HCT116 (cell line): ENCODE measurements around the gene TOMM40. TPM values are rescaled to one million over a fixed set of nuclear protein-coding genes. Genes with fewer than 3 reads are reported as not detected.

Experiments
- ATAC-seq: fragments of 200-7000 bp; cut with Tn5 transposase; 2 replicates; pipeline ENCODE4 v1.9.1; 2020; ENCODE audit warnings: mild to moderate bottlenecking, moderate library complexity
- BruUV-seq: library from RNA; stranded (reverse); fragments of 400-500 nt; replicated peaks from 2 replicates; lab custom pipeline; 2021; lab: Mats Ljungman, UMichigan
- CTCF ChIA-PET: fragments of 300-600 bp; sonication (Branson Sonifier 250); formaldehyde crosslinking; loops from one replicate; lab custom pipeline; 2021; ENCODE audit warnings: antibody characterized with exemption; lab: Charles Lee
- POLR2A ChIA-PET: fragments of 300-600, 350-600 bp; sonication (Branson Sonifier 250); formaldehyde crosslinking; loops from one replicate; lab custom pipeline; 2021; ENCODE audit warnings: antibody characterized with exemption; lab: Charles Lee
- RAD21 ChIA-PET, 2 experiments: fragments of 300-600 bp; sonication (Branson Sonifier 250); formaldehyde crosslinking; loops; one replicate each; lab custom pipeline; 2023; ENCODE audit warnings: low total read pairs in 2 of 2; ENCODE audit not compliant: uncharacterized antibody in 2 of 2, unreplicated experiment in 2 of 2, low non-redundant PET in 1 of 2; lab: Charles Lee
- DNase-seq: peaks from one replicate; pipeline ENCODE4 v3.0.0-alpha.2; 2010; ENCODE audit warnings: low read depth, low spot score
- H2AFZ ChIP-seq: fragments of 200-600 bp; shearing (Covaris generic), sonication (generic); 2 replicates; pipeline ENCODE4 v1.6.1; 2017; ENCODE audit warnings: low read depth, mixed run types, mixed read lengths, antibody characterized with exemption, low read length; ENCODE audit not compliant: poor library complexity, severe bottlenecking
- H3K27ac ChIP-seq: 2 replicates; pipeline ENCODE4 v1.5.1; 2012; ENCODE audit warnings: low read depth, low read length
- H3K27me3 ChIP-seq: fragments of 200-600 bp; sonication (generic); 2 replicates; pipeline ENCODE4 v1.6.1; 2016; ENCODE audit warnings: mixed run types, low read length, mixed read lengths; ENCODE audit not compliant: insufficient read depth
- H3K36me3 ChIP-seq, 2 experiments: fragments of 200-500 bp in 1 of 2; fragments of 200-600 bp in 1 of 2; sonication (Bioruptor generic) in 1 of 2; sonication (generic) in 1 of 2; 2 replicates each; pipeline versions ENCODE4 v1.5.1 to v1.6.1; 2014 to 2016; ENCODE audit warnings: low read length in 2 of 2, inconsistent platforms in 1 of 2, mixed read lengths in 1 of 2, mixed run types in 1 of 2; ENCODE audit not compliant: insufficient read depth in 2 of 2, control insufficient read depth in 1 of 2
- H3K4me1 ChIP-seq, 2 experiments: fragments of 200-600 bp in 1 of 2; sonication (generic) in 1 of 2; 2 replicates each; pipeline versions ENCODE4 v1.5.1 to v1.6.1; 2012 to 2017; ENCODE audit warnings: low read length in 2 of 2, inconsistent platforms in 1 of 2, mild to moderate bottlenecking in 1 of 2, mixed read lengths in 1 of 2, mixed run types in 1 of 2, moderate library complexity in 1 of 2; ENCODE audit not compliant: insufficient read depth in 2 of 2, control insufficient read depth in 1 of 2
- H3K4me2 ChIP-seq: fragments of 200-600 bp; sonication (generic); 2 replicates; pipeline ENCODE4 v1.6.1; 2017; ENCODE audit warnings: mixed run types, low read length, mixed read lengths
- H3K4me3 ChIP-seq, 2 experiments: fragments of 200-600 bp in 1 of 2; sonication (generic) in 1 of 2; replicated peaks in 1 of 2; 2 replicates each; pipeline ENCODE4 v1.5.1; 2011 to 2016; ENCODE audit warnings: low read length in 2 of 2, control low read depth in 1 of 2, low read depth in 1 of 2, mild to moderate bottlenecking in 1 of 2, mixed read lengths in 1 of 2, mixed run types in 1 of 2
- H3K79me2 ChIP-seq: fragments of 200-600 bp; sonication (generic); 2 replicates; pipeline ENCODE4 v1.6.1; 2017; ENCODE audit warnings: mild to moderate bottlenecking, mixed run types, low read length, moderate library complexity, mixed read lengths; ENCODE audit not compliant: insufficient read depth
- H3K9ac ChIP-seq: fragments of 200-600 bp; sonication (generic); 2 replicates; pipeline ENCODE4 v1.6.1; 2016; ENCODE audit warnings: low read length, mixed read lengths
- H3K9me2 ChIP-seq: fragments of 200-600 bp; sonication (generic), shearing (Covaris generic); 2 replicates; pipeline ENCODE4 v1.6.1; 2017; ENCODE audit warnings: mixed run types, mild to moderate bottlenecking, moderate library complexity; ENCODE audit not compliant: insufficient read depth
- H3K9me3 ChIP-seq, 2 experiments: fragments of 200-500 bp in 1 of 2; fragments of 200-600 bp in 1 of 2; sonication (Bioruptor generic) in 1 of 2; sonication (generic) in 1 of 2; 2 replicates each; pipeline ENCODE4 v1.6.1; 2014 to 2017; ENCODE audit warnings: low read length in 2 of 2, mixed read lengths in 2 of 2, inconsistent platforms in 1 of 2, low read depth in 1 of 2, mild to moderate bottlenecking in 1 of 2, mixed run types in 1 of 2, moderate library complexity in 1 of 2; ENCODE audit not compliant: control insufficient read depth in 1 of 2, insufficient read depth in 1 of 2
- H4K20me1 ChIP-seq: fragments of 200-600 bp; sonication (generic), shearing (Covaris generic); 2 replicates; pipeline ENCODE4 v1.6.1; 2017; ENCODE audit warnings: mixed run types, mild to moderate bottlenecking, moderate library complexity; ENCODE audit not compliant: insufficient read depth
- CBX3 ChIP-seq: IDR thresholded peaks from 2 replicates; pipeline ENCODE4 v1.6.1; 2012; ENCODE audit warnings: low read depth
- CEBPB ChIP-seq: IDR thresholded peaks from 2 replicates; pipeline ENCODE4 v1.6.1; 2012; ENCODE audit warnings: low read depth
- EGR1 ChIP-seq: IDR thresholded peaks from 2 replicates; pipeline ENCODE4 v1.6.1; 2012; ENCODE audit warnings: low read depth
- ELF1 ChIP-seq: IDR thresholded peaks from 2 replicates; pipeline ENCODE4 v1.6.1; 2012; ENCODE audit warnings: low read depth, borderline replicate concordance
- EZH2 ChIP-seq: fragments of 200-600 bp; sonication (generic); IDR thresholded peaks from 2 replicates; pipeline ENCODE4 v1.6.1; 2017; ENCODE audit warnings: antibody characterized with exemption, mixed run types
- RAD21 ChIP-seq: IDR thresholded peaks from 2 replicates; pipeline ENCODE4 v1.6.1; 2012; ENCODE audit warnings: low read depth, mild to moderate bottlenecking
- REST ChIP-seq: IDR thresholded peaks from 2 replicates; pipeline ENCODE4 v1.6.1; 2012; ENCODE audit warnings: low read depth
- SRF ChIP-seq: IDR thresholded peaks from 2 replicates; pipeline ENCODE4 v1.6.1; 2012; ENCODE audit warnings: low read depth
- TCF7L2 ChIP-seq: IDR thresholded peaks from 2 replicates; pipeline ENCODE4 v1.7.0; 2011; ENCODE audit warnings: borderline replicate concordance, inconsistent platforms; ENCODE audit not compliant: insufficient read depth, insufficient read length; ENCODE audit errors: extremely low read depth
- ZFX ChIP-seq: fragments of 450-650 bp; IDR thresholded peaks from 2 replicates; pipeline ENCODE4 v1.6.1; 2017
- ZNF274 ChIP-seq: fragments of 200-500 bp; sonication (Bioruptor generic); IDR thresholded peaks from 2 replicates; pipeline ENCODE4 v1.6.1; 2014; ENCODE audit warnings: mild to moderate bottlenecking, low read depth, low read length, inconsistent platforms
- intact Hi-C: fragments of 100-400 bp; cut with micrococcal nuclease; formaldehyde crosslinking; loops from 2 replicates; pipeline ENCODE4 v1.10.0; 2022
- total RNA-seq: library from RNA; stranded (reverse); gene quantifications from one replicate; pipeline ENCODE4 v1.2.1, GENCODE V29; 2021; ENCODE audit not compliant: unreplicated experiment

Gene TOMM40
- total RNA-seq, 1 experiment from 2014 or later = 178 TPM

DNA sequence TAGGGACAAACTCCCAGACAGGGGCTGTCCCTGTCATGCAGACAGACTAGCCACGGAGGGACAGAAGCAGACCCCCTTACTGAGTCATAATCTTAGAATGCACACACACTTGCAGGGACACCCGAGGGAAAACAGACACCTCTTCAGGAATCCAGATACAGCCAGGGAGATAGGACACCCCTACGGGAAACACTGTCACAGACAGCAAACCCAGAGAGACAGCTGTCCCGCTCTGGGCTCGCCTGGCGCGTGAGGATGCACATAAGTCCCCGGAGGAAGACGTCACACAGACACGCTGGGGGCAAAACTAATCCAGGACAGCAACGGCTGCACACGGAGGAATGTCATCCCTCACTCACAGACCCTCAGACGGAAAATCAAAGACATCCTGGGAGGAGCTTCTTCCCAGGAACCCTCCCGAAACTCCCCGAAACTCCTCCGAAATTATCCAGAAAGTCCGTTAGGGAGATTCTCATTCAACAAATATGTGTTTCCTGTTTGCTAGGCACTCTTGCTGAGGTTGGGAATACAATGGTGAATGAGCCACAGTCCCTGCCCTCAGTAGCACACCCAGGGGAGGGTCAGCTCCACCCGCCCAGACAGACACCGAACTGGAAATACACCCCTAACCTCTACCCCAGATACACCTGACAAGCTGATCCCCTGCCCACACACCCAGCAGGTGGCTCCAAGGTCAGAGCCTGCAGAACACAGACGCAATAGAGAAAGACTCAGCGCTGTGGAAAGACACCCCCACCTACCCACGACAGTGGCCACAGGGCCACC lies 15.2 kb upstream of the TOMM40 start:
- ChIA-PET RAD21 (interaction anchor here in 1 of 2 experiments (0.6 kb wide), 1 partner anchor 54 kb away, joined by 3 read pairs; no protein-coding TSS in a partner anchor), POLR2A (no interaction called here), CTCF (no interaction called here)
- Histone ChIP-seq H3K9ac (no peak overlapping the region), H3K79me2 (no peaks in the 10 kb centered on the region), H3K27ac (no peak overlapping the region), H3K9me3 (no peaks in the 10 kb centered on the region), H3K27me3 (no peaks in the 10 kb centered on the region), H3K9me2 (no peaks in the 10 kb centered on the region), H3K4me3 (no peak overlapping the region), H3K4me1 (no peaks in the 10 kb centered on the region), H3K36me3 (peaks cover 37 to 38% of the 10 kb centered on the region in 2 experiments), H4K20me1 (no peaks in the 10 kb centered on the region), H3K4me2 (no peak overlapping the region), H2AFZ (no peak overlapping the region)
- ATAC-seq = no peak
- intact Hi-C loops = no loop called here
- no peak for DNase-seq
- BruUV-seq = no TSS peak
- TF ChIP-seq EZH2 (no peak), CBX3 (no peak), ZFX (no peak), TCF7L2 (no peak), RAD21 (no peak), EGR1 (no peak), CEBPB (no peak)

- no peak for DNase-seq
- ATAC-seq = no peak
- Histone ChIP-seq H3K36me3 (peaks cover 32 to 33% of the 10 kb centered on the region in 2 experiments), H3K27me3 (no peaks in the 10 kb centered on the region), H4K20me1 (no peaks in the 10 kb centered on the region), H2AFZ (no peak overlapping the region), H3K27ac (no peak overlapping the region), H3K9ac (no peak overlapping the region), H3K79me2 (no peaks in the 10 kb centered on the region), H3K4me3 (no peak overlapping the region), H3K4me2 (no peak overlapping the region), H3K4me1 (no peaks in the 10 kb centered on the region), H3K9me2 (no peaks in the 10 kb centered on the region)
- intact Hi-C loops = no loop called here
- CTCF ChIA-PET = no interaction called here
- POLR2A ChIA-PET = no interaction called here
- TF ChIP-seq ELF1 (no peak), ZNF274 (no peak), SRF (no peak), EZH2 (no peak), REST (no peak), EGR1 (no peak)
- TF ChIP-seq, all 23 proteins: peak for 0
- H3K9me3 ChIP-seq = no peaks in the 10 kb centered on the region
- RAD21 ChIA-PET = interaction anchor here in 1 of 2 experiments (0.6 kb wide), 1 partner anchor 53 kb away, joined by 3 read pairs; no protein-coding TSS in a partner anchor
- BruUV-seq = TSS peak; percentile 23
Measured at GRCh38 chr19:44876930-44877535, 14.0 kb upstream of the TOMM40 start.
